Astrocyte of the cerebellum (primary cell): ENCODE results near the gene RUSF1.
A peak's percentile ranks its signal among the peaks of the same experiment; 100 is the strongest.

Experiments
- DNase-seq: peaks from one replicate; pipeline ENCODE4 v3.0.0-alpha.2; 2011; ENCODE audit warnings: low read depth
- H3K4me3 ChIP-seq: 2 replicates; pipeline ENCODE4 v1.5.1; 2011; ENCODE audit warnings: mild to moderate bottlenecking, low read depth, low read length, moderate library complexity
- in situ Hi-C: cut with HindIII; loops from 2 replicates; pipeline ENCODE4 v1.10.0; 2017; ENCODE audit warnings: low sequenced_read_pairs
- TF ChIP-seq, protein P1 (sequence below): IDR thresholded peaks from 2 replicates; pipeline ENCODE4 v1.5.1; 2012; ENCODE audit warnings: low read length, low read depth, moderate library complexity, mild to moderate bottlenecking; ENCODE audit errors: missing control alignments

Gene RUSF1

DNA sequence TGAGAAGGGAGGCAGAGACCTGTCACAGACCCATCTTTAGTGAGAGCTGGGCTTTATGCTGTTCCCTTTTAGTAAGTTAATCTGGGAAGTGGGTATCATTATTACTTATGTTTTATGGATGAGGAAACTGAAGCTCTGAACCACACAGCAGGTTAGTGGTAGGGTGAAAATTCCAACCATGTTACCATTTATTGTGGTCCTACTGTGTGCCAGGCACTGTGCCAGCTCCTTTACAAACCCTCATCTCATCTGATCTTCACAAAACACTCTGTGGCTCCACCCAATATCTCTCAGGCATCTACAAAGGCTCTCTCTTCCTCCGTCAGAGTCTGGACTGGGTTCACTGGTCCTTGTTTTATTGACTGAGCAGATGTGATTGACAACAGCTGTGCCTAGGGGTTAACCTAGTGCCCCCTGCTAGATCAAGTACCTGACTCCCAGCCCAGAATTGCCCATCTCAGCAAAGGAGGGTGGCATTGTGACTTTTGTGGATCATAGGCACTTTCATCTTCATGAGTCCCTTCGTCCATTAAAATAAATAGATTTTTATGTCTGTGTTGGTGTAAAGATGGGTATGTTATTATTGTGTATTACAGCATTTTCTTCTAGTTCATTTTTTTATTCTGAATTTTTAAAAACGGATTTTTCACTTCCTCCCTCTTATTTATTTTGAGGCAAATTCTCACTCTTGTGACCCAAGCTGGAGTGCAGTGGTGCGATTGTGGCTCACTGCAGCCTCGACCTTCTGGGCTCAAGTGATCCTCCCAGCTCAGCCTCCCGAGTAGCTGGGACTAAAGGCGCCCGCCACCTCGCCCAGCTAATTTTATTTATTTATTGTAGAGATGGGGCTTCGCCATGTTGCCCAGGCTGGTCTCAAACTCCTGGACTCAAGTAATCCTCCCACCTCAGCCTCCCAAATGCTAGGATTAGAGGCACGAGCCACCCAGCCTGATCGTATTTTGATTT, 33.1 kb downstream of the RUSF1 start:
- no peak overlapping the region for H3K4me3 ChIP-seq
- TF ChIP-seq, protein P1, sequence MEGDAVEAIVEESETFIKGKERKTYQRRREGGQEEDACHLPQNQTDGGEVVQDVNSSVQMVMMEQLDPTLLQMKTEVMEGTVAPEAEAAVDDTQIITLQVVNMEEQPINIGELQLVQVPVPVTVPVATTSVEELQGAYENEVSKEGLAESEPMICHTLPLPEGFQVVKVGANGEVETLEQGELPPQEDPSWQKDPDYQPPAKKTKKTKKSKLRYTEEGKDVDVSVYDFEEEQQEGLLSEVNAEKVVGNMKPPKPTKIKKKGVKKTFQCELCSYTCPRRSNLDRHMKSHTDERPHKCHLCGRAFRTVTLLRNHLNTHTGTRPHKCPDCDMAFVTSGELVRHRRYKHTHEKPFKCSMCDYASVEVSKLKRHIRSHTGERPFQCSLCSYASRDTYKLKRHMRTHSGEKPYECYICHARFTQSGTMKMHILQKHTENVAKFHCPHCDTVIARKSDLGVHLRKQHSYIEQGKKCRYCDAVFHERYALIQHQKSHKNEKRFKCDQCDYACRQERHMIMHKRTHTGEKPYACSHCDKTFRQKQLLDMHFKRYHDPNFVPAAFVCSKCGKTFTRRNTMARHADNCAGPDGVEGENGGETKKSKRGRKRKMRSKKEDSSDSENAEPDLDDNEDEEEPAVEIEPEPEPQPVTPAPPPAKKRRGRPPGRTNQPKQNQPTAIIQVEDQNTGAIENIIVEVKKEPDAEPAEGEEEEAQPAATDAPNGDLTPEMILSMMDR, result no peak
- DNase-seq, result no peak
- in situ Hi-C loops, result no loop called here

DNA sequence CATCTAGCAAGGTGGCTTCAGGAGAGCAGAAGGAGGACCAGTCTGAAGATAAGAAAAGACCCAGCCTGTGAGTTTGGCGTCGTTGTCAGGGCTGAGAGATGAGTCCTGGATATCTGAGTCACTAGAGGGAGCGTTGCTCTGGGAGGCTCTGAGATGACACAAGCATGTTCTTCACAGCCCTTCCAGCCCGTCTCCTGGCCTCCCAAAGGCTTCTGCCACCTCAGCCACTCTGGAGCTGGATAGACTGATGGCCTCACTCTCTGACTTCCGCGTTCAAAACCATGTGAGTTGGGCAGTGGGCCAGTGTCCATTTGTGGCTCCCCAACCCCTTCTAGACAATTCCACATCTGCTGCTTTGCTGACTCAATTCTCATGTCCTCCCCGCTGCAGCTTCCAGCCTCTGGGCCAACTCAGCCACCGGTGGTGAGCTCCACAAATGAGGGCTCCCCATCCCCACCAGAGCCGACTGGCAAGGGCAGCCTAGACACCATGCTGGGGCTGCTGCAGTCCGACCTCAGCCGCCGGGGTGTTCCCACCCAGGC, 33.9 kb downstream of the RUSF1 start:
- H3K4me3 ChIP-seq, result no peak overlapping the region
- peak; percentile 72 for DNase-seq
- TF ChIP-seq, protein P1, result no peak
- in situ Hi-C loops, result no loop called here

DNA sequence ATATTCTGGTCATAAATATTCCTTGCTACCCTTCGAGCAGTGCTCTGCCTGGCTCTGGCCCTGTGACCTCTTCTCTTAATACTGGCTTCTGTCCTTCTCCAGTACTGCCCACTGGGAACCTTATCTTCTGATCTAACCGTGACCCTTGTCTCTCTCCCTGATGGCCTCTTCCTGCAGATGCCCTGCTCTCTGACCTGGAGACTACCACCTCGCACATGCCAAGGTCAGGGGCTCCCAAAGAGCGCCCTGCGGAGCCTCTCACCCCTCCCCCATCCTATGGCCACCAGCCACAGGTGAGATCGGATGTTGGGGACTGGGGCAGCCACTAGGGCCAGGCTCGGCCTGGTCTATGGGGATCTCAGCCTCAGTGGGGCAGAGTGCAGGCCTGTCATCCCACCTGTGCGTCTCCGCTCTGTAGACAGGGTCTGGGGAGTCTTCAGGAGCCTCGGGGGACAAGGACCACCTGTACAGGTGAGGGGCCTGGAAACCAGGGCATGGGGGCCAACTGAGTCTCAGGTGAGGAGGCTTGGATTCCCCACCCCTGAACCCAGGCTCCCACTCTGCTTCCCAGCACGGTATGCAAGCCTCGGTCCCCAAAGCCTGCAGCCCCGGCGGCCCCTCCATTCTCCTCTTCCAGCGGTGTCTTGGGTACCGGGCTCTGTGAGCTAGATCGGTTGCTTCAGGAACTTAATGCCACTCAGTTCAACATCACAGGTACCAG, 34.8 kb downstream of the RUSF1 start:
- DNase-seq, result no peak
- TF ChIP-seq, protein P1, result no peak
- peak overlapping the region; percentile 83 for H3K4me3 ChIP-seq
- in situ Hi-C loops, result no loop called here

DNA sequence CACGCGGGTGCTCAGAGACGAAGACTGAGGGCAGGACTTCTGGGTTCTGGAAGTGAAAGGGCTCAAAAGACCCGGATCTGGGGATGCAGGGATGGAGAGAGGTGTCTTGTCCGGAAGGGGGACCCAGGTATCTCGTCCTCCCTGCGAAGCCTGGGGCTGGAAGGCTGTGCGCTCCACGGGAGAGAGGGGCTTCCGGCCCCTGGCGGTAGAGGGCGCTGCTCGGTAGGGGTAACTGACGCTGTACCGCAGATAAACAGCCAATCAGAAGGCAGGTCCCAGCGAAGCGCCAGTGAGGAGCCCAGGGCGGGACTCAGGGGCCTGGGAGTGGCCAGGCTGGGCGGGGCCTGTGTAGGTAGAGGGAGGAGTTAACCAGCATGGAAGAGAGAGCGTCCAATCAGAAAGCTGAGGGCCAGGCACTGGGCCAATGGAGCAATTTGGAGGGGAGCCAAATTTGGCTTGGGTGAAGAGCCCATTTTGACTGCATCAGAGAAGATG, 35.4 kb downstream of the RUSF1 start:
- DNase-seq, result peak; percentile 73
- in situ Hi-C loops, result no loop called here
- TF ChIP-seq, protein P1, result peak; percentile 62
- peak overlapping the region; percentile 83 for H3K4me3 ChIP-seq

DNA sequence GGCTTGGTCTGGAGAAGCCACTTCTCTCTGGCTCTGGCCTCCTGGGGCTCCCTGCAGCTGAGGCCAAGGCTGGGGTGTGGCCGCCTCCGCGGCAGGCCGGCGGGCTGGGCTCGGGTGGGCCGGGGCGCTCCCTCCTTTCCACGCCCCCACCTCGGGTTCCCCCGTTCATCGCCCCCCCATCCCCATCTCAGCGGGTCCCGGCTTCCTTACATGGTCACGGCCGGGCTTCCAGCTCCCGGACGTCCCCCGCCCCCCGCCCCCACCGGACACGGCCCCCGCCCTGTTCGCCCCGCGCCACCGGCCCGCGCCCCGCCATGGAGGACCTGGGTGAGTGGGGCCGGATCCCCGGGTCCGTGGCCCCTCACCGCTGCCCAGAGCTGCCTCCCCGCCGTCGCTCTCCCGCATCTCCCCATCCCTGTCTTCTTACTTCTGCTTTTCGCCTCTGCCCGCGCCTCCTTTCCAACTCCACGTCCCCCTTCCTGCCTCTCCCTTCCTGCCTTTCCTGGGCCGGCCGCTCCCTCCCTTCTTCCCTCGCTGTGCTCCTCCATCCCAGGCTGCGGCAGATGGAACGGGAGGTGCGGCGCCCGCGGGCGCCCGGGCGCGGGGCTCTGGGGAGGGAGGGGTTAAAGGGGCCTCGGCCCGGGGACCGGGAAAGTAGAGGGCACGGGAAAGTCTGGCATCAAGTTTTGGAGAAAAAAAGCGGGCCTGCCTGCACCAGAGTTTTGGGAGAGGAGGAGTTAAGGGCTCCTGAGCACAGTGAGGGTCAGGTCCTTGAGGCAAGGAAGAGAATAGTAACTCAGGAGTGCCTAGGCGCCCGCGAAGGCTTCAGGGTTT, 36.1 kb downstream of the RUSF1 start, which contains the start of gene TGFB1I1:
TGFB1I1 (plus strand) TSS at position 278 of the 834 bp plus-strand sequence; CDS start at position 315, 37 bp downstream.
- in situ Hi-C loops, result no loop called here
- H3K4me3 ChIP-seq, result peak within 1 kb of the TSS; percentile 83
- no peak for DNase-seq
- TF ChIP-seq, protein P1, result no peak
